ENCODE data around the gene VOPP1.

The VOPP1 gene

GRCh38 chr7:55452971-55453370 is 119.3 kb downstream of the VOPP1 start:
- no peak for TF ChIP-seq CTCF (IDR thresholded peaks at IDR 0.05; ENCODE audit: low read length)
- TF ChIP-seq EZH2phosphoT487 (IDR thresholded peaks at IDR 0.05; ENCODE audit: low read length), result no peak
- TF ChIP-seq EZH2 (optimal IDR thresholded peaks at IDR 0.05; ENCODE audit: low read depth, low read length), result no peak
- no peaks in the 10 kb centered on the region; the same call in 1 of the 2 replicates for H3F3A ChIP-seq (ENCODE audit: insufficient read depth, low read length)
- no peaks in the 10 kb centered on the region; the same call in 1 of the 2 replicates for H3K36me3 ChIP-seq (replicated peaks; ENCODE audit: insufficient read depth, low read length)
- no peaks in the 10 kb centered on the region for H3K27me3 ChIP-seq (replicated peaks; ENCODE audit: insufficient read depth, low read length)
- DNase-seq, result no peak
- H3K4me2 ChIP-seq (ENCODE audit: low read depth, low read length), result no peak overlapping the region
- 0 out of 2 replicates have a peak, but pooled peaks cover 3% of the 10 kb centered on the region for H3K4me1 ChIP-seq (ENCODE audit: low read length)
- H2AFZ ChIP-seq (ENCODE audit: low read length), result no peak overlapping the region
- no peak overlapping the region for H3K4me3 ChIP-seq (ENCODE audit: low read length)
- no peaks in the 10 kb centered on the region for H3K9me3 ChIP-seq (replicated peaks; ENCODE audit: insufficient read depth, low read length)
- no peak overlapping the region for H3K9ac ChIP-seq (ENCODE audit: low read length)
- H3K9me2 ChIP-seq (replicated peaks; ENCODE audit: insufficient read depth, low read length), result no peaks in the 10 kb centered on the region
- no peak overlapping the region for H3K27ac ChIP-seq (ENCODE audit: low read length)
- no peaks in the 10 kb centered on the region for H4K20me1 ChIP-seq (ENCODE audit: insufficient read depth, low read length)
- peaks cover 8% of the 10 kb centered on the region for H3K79me2 ChIP-seq (ENCODE audit: low read length)

- no peak for TF ChIP-seq EZH2 (optimal IDR thresholded peaks at IDR 0.05; ENCODE audit: low read depth, low read length)
- no peak for TF ChIP-seq CTCF (IDR thresholded peaks at IDR 0.05; ENCODE audit: low read length)
- no peak for TF ChIP-seq EZH2phosphoT487 (IDR thresholded peaks at IDR 0.05; ENCODE audit: low read length)
- Histone ChIP-seq H3K9ac (ENCODE audit: low read length) (no peak overlapping the region), H2AFZ (ENCODE audit: low read length) (no peak overlapping the region), H3K27me3 (replicated peaks; ENCODE audit: insufficient read depth, low read length) (no peaks in the 10 kb centered on the region), H3F3A (ENCODE audit: insufficient read depth, low read length) (no peaks in the 10 kb centered on the region; the same call in 1 of the 2 replicates), H3K27ac (ENCODE audit: low read length) (no peak overlapping the region), H3K4me1 (ENCODE audit: low read length) (no peaks in the 10 kb centered on the region), H4K20me1 (ENCODE audit: insufficient read depth, low read length) (no peaks in the 10 kb centered on the region), H3K9me2 (replicated peaks; ENCODE audit: insufficient read depth, low read length) (no peaks in the 10 kb centered on the region), H3K79me2 (ENCODE audit: low read length) (no peaks in the 10 kb centered on the region), H3K36me3 (replicated peaks; ENCODE audit: insufficient read depth, low read length) (no peaks in the 10 kb centered on the region; the same call in 1 of the 2 replicates), H3K4me3 (ENCODE audit: low read length) (no peak overlapping the region), H3K4me2 (ENCODE audit: low read depth, low read length) (no peak overlapping the region), H3K9me3 (replicated peaks; ENCODE audit: insufficient read depth, low read length) (no peaks in the 10 kb centered on the region)
- DNase-seq, result no peak
These were observed 122.2 kb downstream of the VOPP1 start for GRCh38 chr7:55449992-55450535.

- Histone ChIP-seq H3K4me1 (ENCODE audit: low read length) (no peaks in the 10 kb centered on the region), H3K9me3 (replicated peaks; ENCODE audit: insufficient read depth, low read length) (no peaks in the 10 kb centered on the region), H3K79me2 (ENCODE audit: low read length) (no peaks in the 10 kb centered on the region), H3K27me3 (replicated peaks; ENCODE audit: insufficient read depth, low read length) (no peaks in the 10 kb centered on the region), H3K36me3 (replicated peaks; ENCODE audit: insufficient read depth, low read length) (no peaks in the 10 kb centered on the region; the same call in 1 of the 2 replicates), H3K9ac (ENCODE audit: low read length) (no peak overlapping the region), H4K20me1 (ENCODE audit: insufficient read depth, low read length) (no peaks in the 10 kb centered on the region), H3K4me2 (ENCODE audit: low read depth, low read length) (no peak overlapping the region), H3K27ac (ENCODE audit: low read length) (no peak overlapping the region), H3K4me3 (ENCODE audit: low read length) (no peak overlapping the region), H3K9me2 (replicated peaks; ENCODE audit: insufficient read depth, low read length) (no peaks in the 10 kb centered on the region), H3F3A (ENCODE audit: insufficient read depth, low read length) (no peaks in the 10 kb centered on the region; the same call in 1 of the 2 replicates), H2AFZ (ENCODE audit: low read length) (no peak overlapping the region)
- TF ChIP-seq EZH2phosphoT487 (IDR thresholded peaks at IDR 0.05; ENCODE audit: low read length) (no peak), CTCF (IDR thresholded peaks at IDR 0.05; ENCODE audit: low read length) (no peak)
- DNase-seq, result no peak
These were observed 122.9 kb downstream of the VOPP1 start for GRCh38 chr7:55449205-55449991.
